H1 (cell line): ENCODE measurements around the gene LRRC4C. TPM values are rescaled to one million over a fixed set of nuclear protein-coding genes. Genes with fewer than 3 reads are reported as not detected.

ENCODE experiments used
- CTCF ChIA-PET: fragments of 300-600 bp; sonication (Branson Sonifier 250); formaldehyde crosslinking; loops from one replicate; lab custom pipeline; 2021; ENCODE audit not compliant: partially characterized antibody; lab: Charles Lee
- POLR2A ChIA-PET: fragments of 300-600 bp; sonication (Branson Sonifier 250); formaldehyde crosslinking; loops from one replicate; lab custom pipeline; 2021; ENCODE audit warnings: inconsistent platforms; ENCODE audit not compliant: partially characterized antibody; lab: Charles Lee
- DNase-seq, 2 experiments: peaks; one replicate each; pipeline versions ENCODE4 v3.0.0 to v3.0.0-alpha.2; 2010 to 2022; ENCODE audit warnings: low spot score in 2 of 2, low read depth in 1 of 2, mixed read lengths in 1 of 2
- FAIRE-seq: peaks from 2 replicates; lab custom pipeline; 2011; peaks lifted over from hg19 to GRCh38; lab: Jason Lieb, UNC
- H2AFZ ChIP-seq: 2 replicates; pipeline ENCODE4 v1.8.1; 2012; ENCODE audit warnings: low read length, inconsistent platforms
- H2AK5ac ChIP-seq: 2 replicates; pipeline ENCODE4 v1.6.1; 2013; ENCODE audit warnings: low read depth, low read length
- H2BK120ac ChIP-seq: replicated peaks from 2 replicates; pipeline ENCODE3; 2013; ENCODE audit warnings: low read depth, low read length, inconsistent platforms
- H2BK12ac ChIP-seq: 2 replicates; pipeline ENCODE4 v1.6.1; 2013; ENCODE audit warnings: low read depth, low read length
- H2BK15ac ChIP-seq: 2 replicates; pipeline ENCODE4 v1.6.1; 2013; ENCODE audit warnings: low read length
- H2BK20ac ChIP-seq: 2 replicates; pipeline ENCODE4 v1.6.1; 2013; ENCODE audit warnings: low read length
- H2BK5ac ChIP-seq: 2 replicates; pipeline ENCODE4 v1.6.1; 2013; ENCODE audit warnings: low read depth, low read length
- H3K14ac ChIP-seq: 2 replicates; pipeline ENCODE4 v1.6.1; 2013; ENCODE audit warnings: inconsistent platforms; ENCODE audit not compliant: insufficient read length
- H3K18ac ChIP-seq: 2 replicates; pipeline ENCODE4 v1.6.1; 2013; ENCODE audit warnings: low read length; ENCODE audit errors: extremely low read depth
- H3K23ac ChIP-seq: 2 replicates; pipeline ENCODE4 v1.6.1; 2013; ENCODE audit warnings: inconsistent platforms; ENCODE audit not compliant: insufficient read length
- H3K23me2 ChIP-seq: 2 replicates; pipeline ENCODE4 v1.6.1; 2013; ENCODE audit warnings: low read depth, low read length
- H3K27ac ChIP-seq: 2 replicates; pipeline ENCODE4 v1.6.1; 2011; ENCODE audit warnings: low read depth, low read length, inconsistent platforms
- H3K27me3 ChIP-seq, 4 experiments: replicated peaks in 1 of 4; 1 replicate in 1 of 4; 2 replicates in 3 of 4; pipeline versions ENCODE4 v1.6.1 to v1.8.1; 2011 to 2013; ENCODE audit warnings: low read length in 3 of 4, mild to moderate bottlenecking in 3 of 4, inconsistent platforms in 2 of 4, mixed read lengths in 2 of 4, moderate library complexity in 1 of 4; ENCODE audit not compliant: control insufficient read depth in 3 of 4, insufficient read depth in 3 of 4; ENCODE audit errors: extremely low read depth in 1 of 4
- H3K36me3 ChIP-seq, 4 experiments: 2 replicates each; pipeline versions ENCODE4 v1.6.1 to v1.8.1; 2011 to 2013; ENCODE audit warnings: mild to moderate bottlenecking in 4 of 4, low read length in 3 of 4, moderate library complexity in 2 of 4, control low read depth in 1 of 4, inconsistent platforms in 1 of 4; ENCODE audit not compliant: insufficient read depth in 4 of 4, control insufficient read depth in 2 of 4
- H3K4ac ChIP-seq: replicated peaks from 2 replicates; pipeline ENCODE3; 2013; ENCODE audit warnings: low read length, low read depth, mixed read lengths, inconsistent platforms; ENCODE audit not compliant: insufficient read length
- H3K4me1 ChIP-seq, 4 experiments: replicated peaks in 1 of 4; 1 replicate in 1 of 4; 2 replicates in 3 of 4; pipeline versions ENCODE4 v1.6.1 to v1.8.1; 2011 to 2013; ENCODE audit warnings: low read length in 3 of 4, inconsistent platforms in 2 of 4, mixed read lengths in 1 of 4; ENCODE audit not compliant: insufficient read depth in 4 of 4, control insufficient read depth in 3 of 4
- H3K4me2 ChIP-seq, 2 experiments: 2 replicates each; pipeline versions ENCODE4 v1.6.1 to v1.8.1; 2011 to 2013; ENCODE audit warnings: low read depth in 2 of 2, low read length in 2 of 2, control low read depth in 1 of 2, inconsistent platforms in 1 of 2, mild to moderate bottlenecking in 1 of 2; ENCODE audit not compliant: insufficient read depth in 1 of 2
- H3K4me3 ChIP-seq, 4 experiments: fragments of 200-600, 300-600 bp in 1 of 4; sonication (generic), shearing (Covaris generic), sonication (Bioruptor Twin) in 1 of 4; 2 replicates each; pipeline versions ENCODE4 v1.5.1 to v1.8.1; 2011 to 2016; ENCODE audit warnings: low read length in 4 of 4, low read depth in 3 of 4, control low read depth in 2 of 4, inconsistent platforms in 2 of 4, mild to moderate bottlenecking in 2 of 4, mixed read lengths in 1 of 4, moderate library complexity in 1 of 4; ENCODE audit not compliant: insufficient read depth in 2 of 4; ENCODE audit errors: extremely low read depth in 1 of 4
- H3K56ac ChIP-seq: replicated peaks from 2 replicates; pipeline ENCODE3; 2013; ENCODE audit warnings: low read depth, mild to moderate bottlenecking, mixed read lengths, low read length, inconsistent platforms; ENCODE audit not compliant: insufficient read length
- H3K79me1 ChIP-seq: 2 replicates; pipeline ENCODE4 v1.6.1; 2013; ENCODE audit warnings: low read depth, low read length, control low read depth
- H3K79me2 ChIP-seq, 2 experiments: 2 replicates each; pipeline versions ENCODE4 v1.6.1 to v1.8.1; 2012 to 2013; ENCODE audit warnings: low read length in 2 of 2, mild to moderate bottlenecking in 2 of 2, inconsistent platforms in 1 of 2; ENCODE audit not compliant: insufficient read depth in 2 of 2, control insufficient read depth in 1 of 2
- H3K9ac ChIP-seq, 4 experiments: replicated peaks in 1 of 4; 1 replicate in 1 of 4; 2 replicates in 3 of 4; pipeline versions ENCODE4 v1.6.1 to v1.8.1; 2011 to 2013; ENCODE audit warnings: low read depth in 3 of 4, low read length in 3 of 4, control low read depth in 2 of 4, mild to moderate bottlenecking in 2 of 4, moderate library complexity in 2 of 4, inconsistent platforms in 1 of 4; ENCODE audit errors: extremely low read depth in 1 of 4
- H3K9me3 ChIP-seq, 2 experiments: 2 replicates each; pipeline versions ENCODE4 v1.6.1 to v1.8.1; 2012 to 2013; ENCODE audit warnings: mild to moderate bottlenecking in 2 of 2, moderate library complexity in 2 of 2, control low read depth in 1 of 2, inconsistent platforms in 1 of 2, low read depth in 1 of 2, low read length in 1 of 2, mixed read lengths in 1 of 2; ENCODE audit not compliant: insufficient read depth in 2 of 2
- H4K20me1 ChIP-seq, 2 experiments: replicated peaks in 1 of 2; 2 replicates each; pipeline versions ENCODE3 to v1.8.1; 2011 to 2013; ENCODE audit warnings: inconsistent platforms in 2 of 2, low read length in 2 of 2, mild to moderate bottlenecking in 1 of 2; ENCODE audit not compliant: insufficient read depth in 2 of 2, control insufficient read depth in 1 of 2
- H4K5ac ChIP-seq: 2 replicates; pipeline ENCODE4 v1.6.1; 2013; ENCODE audit warnings: low read length, low read depth, mixed read lengths, inconsistent platforms; ENCODE audit not compliant: insufficient read length
- H4K8ac ChIP-seq: 2 replicates; pipeline ENCODE4 v1.8.0; 2013; ENCODE audit warnings: mild to moderate bottlenecking, moderate library complexity, low read length, inconsistent platforms; ENCODE audit not compliant: insufficient read depth; ENCODE audit errors: extremely low read depth
- H4K91ac ChIP-seq: replicated peaks from 2 replicates; pipeline ENCODE3; 2013; ENCODE audit warnings: low read length, mixed read lengths, inconsistent platforms; ENCODE audit not compliant: insufficient read length
- CTBP2 ChIP-seq: IDR thresholded peaks from 2 replicates; pipeline ENCODE4 v1.7.0; 2011; ENCODE audit warnings: borderline replicate concordance, mild to moderate bottlenecking, moderate library complexity, mixed read lengths, low read length; ENCODE audit not compliant: insufficient read depth, insufficient read length
- CTCF ChIP-seq, 3 experiments: IDR thresholded peaks; 1 replicate in 2 of 3; 2 replicates in 1 of 3; pipeline versions ENCODE4 v1.5.1 to v1.6.1; 2011; ENCODE audit warnings: low read length in 3 of 3, mild to moderate bottlenecking in 3 of 3, inconsistent platforms in 2 of 3, low read depth in 1 of 3, moderate library complexity in 1 of 3; ENCODE audit not compliant: insufficient read depth in 1 of 3; ENCODE audit errors: control extremely low read depth in 1 of 3
- JUND ChIP-seq: IDR thresholded peaks from 2 replicates; pipeline ENCODE4 v1.6.1; 2011; ENCODE audit warnings: mild to moderate bottlenecking, improper control_type of control experiment, low read length
- KDM5A ChIP-seq: fragments of 200-600 bp; IDR thresholded peaks from 2 replicates; pipeline ENCODE4 v1.7.1; 2012; ENCODE audit warnings: mild to moderate bottlenecking, low read length, inconsistent platforms, mixed read lengths
- POLR2AphosphoS5 ChIP-seq: IDR thresholded peaks from 2 replicates; pipeline ENCODE4 v1.6.1; 2011; ENCODE audit warnings: low read depth, low read length
- RAD21 ChIP-seq, 2 experiments: IDR thresholded peaks in 1 of 2; conservative IDR thresholded peaks in 1 of 2; 2 replicates each; pipeline ENCODE4 v1.6.1; 2011; ENCODE audit warnings: low read depth in 2 of 2, low read length in 2 of 2, improper control_type of control experiment in 1 of 2, inconsistent platforms in 1 of 2, mild to moderate bottlenecking in 1 of 2, moderate library complexity in 1 of 2
- SIN3A ChIP-seq, 2 experiments: IDR thresholded peaks in 1 of 2; conservative IDR thresholded peaks in 1 of 2; 2 replicates each; pipeline ENCODE4 v1.6.1; 2011 to 2012; ENCODE audit warnings: low read length in 2 of 2, improper control_type of control experiment in 1 of 2, low read depth in 1 of 2, mild to moderate bottlenecking in 1 of 2
- SIX5 ChIP-seq: IDR thresholded peaks from 2 replicates; pipeline ENCODE4 v1.6.1; 2011; ENCODE audit warnings: mild to moderate bottlenecking, low read depth, low read length
- YY1 ChIP-seq: IDR thresholded peaks from 2 replicates; pipeline ENCODE4 v1.6.1; 2011; ENCODE audit warnings: low read depth, mild to moderate bottlenecking, low read length
- ZNF274 ChIP-seq: IDR thresholded peaks from 2 replicates; pipeline ENCODE4 v1.7.0; 2012; ENCODE audit warnings: low read length, borderline replicate concordance; ENCODE audit errors: extremely low read depth
- WGBS, 2 experiments: shearing (Covaris generic) in 1 of 2; methylation state at CpG; one replicate each; pipeline versions ENCODE4 v1.1.6 to v1.1.7; 2013 to 2015; ENCODE audit warnings: low lambda C conversion rate in 2 of 2, mixed read lengths in 2 of 2, inconsistent platforms in 1 of 2, low coverage in 1 of 2, missing lambda C conversion rate in 1 of 2; ENCODE audit not compliant: insufficient replicate concordance in 2 of 2, insufficient coverage in 1 of 2, insufficient read length in 1 of 2; ENCODE audit errors: extremely low coverage in 1 of 2, missing lambda C conversion rate in 1 of 2; 5-methylcytosine and 5-hydroxymethylcytosine counted together
- polyA plus RNA-seq, 7 experiments: library from polyadenylated mRNA; depleted of rRNA in 3 of 7; stranded (reverse) in 5 of 7; unstranded in 2 of 7; fragments of >200 nt in 5 of 7; fragments of 200-250 nt in 2 of 7; gene quantifications; 1 replicate in 5 of 7; 2 replicates in 1 of 7; 4 replicates in 1 of 7; pipeline versions ENCODE4 v1.2.1 to v1.2.3, GENCODE V29; 2011 to 2013; ENCODE audit warnings: missing spikeins in 2 of 7, mixed read lengths in 2 of 7
- total RNA-seq: library from RNA; stranded (reverse); fragmentation: NEBNext Ultra II Directional; extraction: Animal tissue kit (Norgen Biotek cat#: 25700); gene quantifications from 2 replicates; pipeline ENCODE4 v1.2.1, GENCODE V29; 2021

LRRC4C gene
- total and polyA plus RNA-seq, 2 of the 8 experiments (the other 6 are each of a cell fraction or from before 2014, with no cell fraction given) = 0.23 to 2.2 TPM

- H3K27me3 ChIP-seq = no peaks in the 10 kb centered on the region
- H2AK5ac ChIP-seq = no peak overlapping the region
- TF ChIP-seq CTBP2 = no peak
- TF ChIP-seq ZNF274 = no peak
- no peak for TF ChIP-seq POLR2AphosphoS5
- no peak for TF ChIP-seq CTCF (IDR thresholded peaks at IDR 0.05; ENCODE audit: control extremely low read depth in 1 of 3, insufficient read depth in 1 of 3, low read depth in 1 of 3, low read length in 3 of 3)
- no peak for TF ChIP-seq JUND
- TF ChIP-seq YY1 = no peak
- TF ChIP-seq RAD21 (IDR thresholded peaks at IDR 0.05 in 1 of 2, conservative IDR thresholded peaks at IDR 0.05 in 1 of 2; ENCODE audit: low read depth in 2 of 2, low read length in 2 of 2) = no peak
- TF ChIP-seq SIX5 = no peak
- no peak for TF ChIP-seq SIN3A (conservative IDR thresholded peaks at IDR 0.05 in 1 of 2, IDR thresholded peaks at IDR 0.05 in 1 of 2; ENCODE audit: low read depth in 1 of 2, low read length in 2 of 2)
- no peak for TF ChIP-seq KDM5A
- H4K8ac ChIP-seq = no peak overlapping the region
- H3K14ac ChIP-seq = no peak overlapping the region
- H2BK120ac ChIP-seq = no peak overlapping the region
- H3K23ac ChIP-seq = no peak overlapping the region
- H3K79me2 ChIP-seq = no peaks in the 10 kb centered on the region
- no peak overlapping the region for H2BK5ac ChIP-seq
- no peaks in the 10 kb centered on the region for H3K36me3 ChIP-seq
- ChIA-PET CTCF (no interaction called here), POLR2A (no interaction called here)
- no peak overlapping the region for H2AFZ ChIP-seq
- no peak overlapping the region for H2BK20ac ChIP-seq
- no peak overlapping the region for H3K56ac ChIP-seq
- 89% methylated on average over 3 of the region's 3 CpGs; no CpG with 5 or more reads in 1 of the 2 experiments for WGBS, 2 experiments
- DNase-seq = no peak
- no peaks in the 10 kb centered on the region for H3K9me3 ChIP-seq
- H3K4me3 ChIP-seq = no peak overlapping the region
- no peak overlapping the region for H3K27ac ChIP-seq
- H2BK12ac ChIP-seq = no peak overlapping the region
- H3K4ac ChIP-seq = no peak overlapping the region
- H3K18ac ChIP-seq = no peak overlapping the region
- no peak overlapping the region for H4K5ac ChIP-seq
- H4K91ac ChIP-seq = no peak overlapping the region
- no peak overlapping the region for H2BK15ac ChIP-seq
- H3K4me1 ChIP-seq = 0 out of 7 replicates have a peak, but pooled peaks cover 0 to 3% (median 0%) of the 10 kb centered on the region in 4 experiments
- H3K9ac ChIP-seq = no peak overlapping the region
- no peak overlapping the region for H3K4me2 ChIP-seq
- no peaks in the 10 kb centered on the region for H3K23me2 ChIP-seq
- no peaks in the 10 kb centered on the region for H4K20me1 ChIP-seq
- FAIRE-seq = no peak
- no peaks in the 10 kb centered on the region for H3K79me1 ChIP-seq
These were observed 8.4 kb downstream of the LRRC4C start for GRCh38 chr11:41451011-41451410.
